Endothelial cell of umbilical vein (primary cell): ENCODE results near the gene ZNF460. TPM values are rescaled to one million over a fixed set of nuclear protein-coding genes. Genes with fewer than 3 reads are reported as not detected.
A peak's percentile ranks its signal among the peaks of the same experiment; 100 is the strongest.

Experiments
- BruUV-seq: library from RNA; stranded (reverse); fragments of 400-500 nt; replicated peaks from 2 replicates; lab custom pipeline; 2021; lab: Mats Ljungman, UMichigan
- CTCF ChIA-PET: fragments of 300-600, 350-600 bp; sonication (Branson Sonifier 250); formaldehyde crosslinking; loops from one replicate; lab custom pipeline; 2021; ENCODE audit warnings: antibody characterized with exemption, inconsistent platforms; lab: Charles Lee
- POLR2A ChIA-PET: fragments of 300-600, 350-600 bp; sonication (Branson Sonifier 250); formaldehyde crosslinking; loops from one replicate; lab custom pipeline; 2021; ENCODE audit warnings: antibody characterized with exemption, inconsistent platforms; lab: Charles Lee
- DNase-seq: peaks from one replicate; pipeline ENCODE4 v3.0.0-alpha.2; 2011; ENCODE audit warnings: low read depth, low spot score
- FAIRE-seq: peaks from 2 replicates; lab custom pipeline; 2011; peaks lifted over from hg19 to GRCh38; lab: Jason Lieb, UNC
- H2AFZ ChIP-seq: 2 replicates; pipeline ENCODE4 v1.6.0; 2012; ENCODE audit warnings: low read depth, low read length, control low read depth, inconsistent platforms
- H3K27ac ChIP-seq: 2 replicates; pipeline ENCODE4 v1.5.1; 2011; ENCODE audit warnings: low read depth, mild to moderate bottlenecking, control low read depth, low read length, moderate library complexity; ENCODE audit not compliant: insufficient read depth
- H3K27me3 ChIP-seq, 2 experiments: 2 replicates each; pipeline versions ENCODE4 v1.6.0 to v1.6.1; 2011; ENCODE audit warnings: low read length in 2 of 2, mixed read lengths in 1 of 2; ENCODE audit not compliant: control insufficient read depth in 2 of 2, insufficient read depth in 2 of 2
- H3K36me3 ChIP-seq, 2 experiments: 2 replicates in 1 of 2; 3 replicates in 1 of 2; pipeline ENCODE4 v1.5.1; 2011; ENCODE audit warnings: low read length in 2 of 2, mild to moderate bottlenecking in 1 of 2, moderate library complexity in 1 of 2; ENCODE audit not compliant: control insufficient read depth in 2 of 2, insufficient read depth in 2 of 2; ENCODE audit errors: extremely low read depth in 1 of 2
- H3K4me1 ChIP-seq: 3 replicates; pipeline ENCODE4 v1.5.1; 2011; ENCODE audit warnings: mild to moderate bottlenecking, low read length; ENCODE audit not compliant: control insufficient read depth, insufficient read depth; ENCODE audit errors: extremely low read depth
- H3K4me2 ChIP-seq: 2 replicates; pipeline ENCODE4 v1.6.1; 2011; ENCODE audit warnings: low read length, control low read depth, mixed read lengths; ENCODE audit not compliant: insufficient read depth
- H3K4me3 ChIP-seq, 3 experiments: fragments of 200-600 bp in 1 of 3; sonication (generic), shearing (Covaris generic) in 1 of 3; replicated peaks in 1 of 3; 2 replicates each; pipeline ENCODE4 v1.5.1; 2011 to 2016; ENCODE audit warnings: control low read depth in 3 of 3, low read length in 3 of 3, mild to moderate bottlenecking in 2 of 3, inconsistent platforms in 1 of 3, low read depth in 1 of 3, moderate library complexity in 1 of 3; ENCODE audit not compliant: insufficient read depth in 1 of 3
- H3K79me2 ChIP-seq: 2 replicates; pipeline ENCODE4 v1.6.0; 2012; ENCODE audit warnings: low read length, inconsistent platforms; ENCODE audit not compliant: control insufficient read depth, insufficient read depth
- H3K9ac ChIP-seq: replicated peaks from 2 replicates; pipeline ENCODE3; 2011; ENCODE audit warnings: low read length, control low read depth; ENCODE audit not compliant: insufficient read depth; ENCODE audit errors: extremely low read depth
- H3K9me1 ChIP-seq: replicated peaks from 3 replicates; pipeline ENCODE4 v1.6.0; 2011; ENCODE audit warnings: mild to moderate bottlenecking, low read length; ENCODE audit not compliant: control insufficient read depth, insufficient read depth; ENCODE audit errors: extremely low read depth
- H3K9me3 ChIP-seq: replicated peaks from 2 replicates; pipeline ENCODE4 v1.5.1; 2012; ENCODE audit warnings: low read length, inconsistent platforms; ENCODE audit not compliant: control insufficient read depth, insufficient read depth
- H4K20me1 ChIP-seq: replicated peaks from 2 replicates; pipeline ENCODE3; 2011; ENCODE audit warnings: mild to moderate bottlenecking, low read length; ENCODE audit not compliant: control insufficient read depth, insufficient read depth; ENCODE audit errors: extremely low read depth
- CTCF ChIP-seq, 2 donors: IDR thresholded peaks; 1 replicate in 1 of 2; 2 replicates in 1 of 2; pipeline ENCODE4 v1.5.1; 2011; ENCODE audit warnings: low read length in 2 of 2, mild to moderate bottlenecking in 2 of 2, moderate library complexity in 2 of 2, control low read depth in 1 of 2, inconsistent platforms in 1 of 2, low read depth in 1 of 2; ENCODE audit not compliant: insufficient read depth in 1 of 2; ENCODE audit errors: extremely low read depth in 1 of 2
- EZH2 ChIP-seq: IDR thresholded peaks from 2 replicates; pipeline ENCODE4 v1.6.1; 2012; ENCODE audit warnings: borderline replicate concordance, low read depth, mild to moderate bottlenecking, moderate library complexity, low read length, inconsistent platforms; ENCODE audit not compliant: severe bottlenecking
- FOS ChIP-seq: IDR thresholded peaks from 2 replicates; pipeline ENCODE4 v1.6.1; 2011; ENCODE audit warnings: mild to moderate bottlenecking, low read length, moderate library complexity, borderline replicate concordance; ENCODE audit not compliant: insufficient read depth
- GATA2 ChIP-seq: IDR thresholded peaks from 2 replicates; pipeline ENCODE4 v1.7.0; 2011; ENCODE audit warnings: low read depth, mild to moderate bottlenecking, moderate library complexity, mixed read lengths, low read length; ENCODE audit not compliant: insufficient read length, insufficient read depth
- JUN ChIP-seq: IDR thresholded peaks from 2 replicates; pipeline ENCODE4 v1.6.1; 2011; ENCODE audit warnings: borderline replicate concordance, low read depth; ENCODE audit not compliant: insufficient read length, insufficient read depth
- MAX ChIP-seq: IDR thresholded peaks from 2 replicates; pipeline ENCODE4 v1.6.1; 2011; ENCODE audit not compliant: insufficient read depth, insufficient read length
- MYC ChIP-seq: IDR thresholded peaks from one replicate; pipeline ENCODE4 v1.6.1; 2011; ENCODE audit warnings: mild to moderate bottlenecking, low read depth, low read length
- POLR2A ChIP-seq: IDR thresholded peaks from 2 replicates; pipeline ENCODE4 v1.6.1; 2012; ENCODE audit warnings: low read depth, mild to moderate bottlenecking, control low read depth, low read length
- POLR2AphosphoS5 ChIP-seq: IDR thresholded peaks from 2 replicates; pipeline ENCODE4 v1.6.1; 2012; ENCODE audit warnings: low read depth, mild to moderate bottlenecking, control low read depth, low read length, moderate library complexity; ENCODE audit not compliant: insufficient read depth
- dilution Hi-C: fragments of 300-500 bp; cut with MboI; formaldehyde crosslinking; loops from one replicate; pipeline ENCODE4 v1.15.0; 2019; ENCODE audit warnings: low sequenced_read_pairs; ENCODE audit not compliant: extremely low pct_ligation_motif_present
- intact Hi-C: fragments of 100-400 bp; cut with micrococcal nuclease; formaldehyde crosslinking; loops from one replicate; pipeline ENCODE4 v1.10.0; 2022
- polyA plus RNA-seq, 4 experiments: library from polyadenylated mRNA; depleted of rRNA in 3 of 4; stranded (reverse) in 3 of 4; unstranded in 1 of 4; fragments of >200 nt; gene quantifications; 2 replicates each; pipeline versions ENCODE4 v1.2.1 to v1.2.3, GENCODE V29; 2011 to 2012; ENCODE audit warnings: missing spikeins in 1 of 4
- total RNA-seq: library from RNA; stranded (reverse); gene quantifications from 2 replicates; pipeline ENCODE4 v1.2.3, GENCODE V29; 2021

Gene ZNF460
- total and polyA plus RNA-seq, 2 donors (not counting 3 experiments of a cell fraction or from before 2014, with no cell fraction given): 4.5 to 26.9 TPM

- Histone ChIP-seq H3K36me3 (peaks cover 14 to 18% of the 10 kb centered on the region in 2 experiments), H3K79me2 (peaks cover 53% of the 10 kb centered on the region), H3K4me2 (peak overlapping the region; percentile 77), H3K27ac (peak overlapping the region; percentile 90), H3K4me1 (peaks cover 20% of the 10 kb centered on the region), H3K9me1 (no peaks in the 10 kb centered on the region), H3K27me3 (no peaks in the 10 kb centered on the region), H3K4me3 (peak overlapping the region; percentile 67 to 77 (median 72)), H4K20me1 (peaks cover 2% of the 10 kb centered on the region), H2AFZ (peak overlapping the region; percentile 67), H3K9me3 (no peaks in the 10 kb centered on the region), H3K9ac (peak overlapping the region; percentile 96)
- ChIA-PET POLR2A (no interaction called here), CTCF (no interaction called here)
- dilution Hi-C loops: no loop called here
- FAIRE-seq (no peak), DNase-seq (no peak)
- intact Hi-C loops: loop anchor here (1.0 to 5.0 kb wide), 5 partner anchors 41 to 108 kb away; partner anchors contain the start of genes TRAPPC2B, ZNF304, ZNF543 and ZNF547
- TF ChIP-seq MYC (no peak), FOS (no peak), POLR2A (no peak), POLR2AphosphoS5 (no peak), GATA2 (no peak), CTCF (IDR thresholded peaks at IDR 0.05; ENCODE audit: extremely low read depth in 1 of 2, insufficient read depth in 1 of 2, low read depth in 1 of 2, low read length in 2 of 2) (no peak), JUN (no peak), EZH2 (no peak), MAX (no peak)
- BruUV-seq: no TSS peak
Measured at GRCh38 chr19:57280962-57281400, 696 bp downstream of the ZNF460 start.
